HepG2 (cell line): ENCODE measurements around the gene QRSL1. TPM values are rescaled to one million over a fixed set of nuclear protein-coding genes. Genes with fewer than 3 reads are reported as not detected.

ENCODE experiments used
- ATAC-seq: fragments of 200-7000 bp; cut with Tn5 transposase; 3 replicates; pipeline ENCODE4 v1.9.1; 2020; ENCODE audit warnings: mild to moderate bottlenecking, moderate library complexity
- BruUV-seq: library from RNA; stranded (reverse); fragments of 400-500 nt; replicated peaks from 2 replicates; lab custom pipeline; 2021; lab: Mats Ljungman, UMichigan
- CTCF ChIA-PET: fragments of 300-600 bp; formaldehyde crosslinking; extraction: SDS; loops from one replicate; lab custom pipeline; 2021; ENCODE audit warnings: low total read pairs, inconsistent platforms, low intra/inter-chr PET ratio; lab: Yijun Ruan, JAX
- POLR2A ChIA-PET: fragments of 350-600 bp; sonication (Branson Sonifier 250); formaldehyde crosslinking; loops from one replicate; lab custom pipeline; 2020; ENCODE audit warnings: antibody characterized with exemption, inconsistent platforms; lab: Yijun Ruan, JAX
- DNase-seq: peaks from one replicate; pipeline ENCODE4 v3.0.0-alpha.2; 2015; ENCODE audit warnings: low spot score
- FAIRE-seq: peaks from 3 replicates; lab custom pipeline; 2011; peaks lifted over from hg19 to GRCh38; lab: Jason Lieb, UNC
- H2AFZ ChIP-seq: one replicate; pipeline ENCODE4 v1.6.1; 2011; ENCODE audit warnings: low read length, inconsistent platforms
- H3K27ac ChIP-seq: fragments of 300-600 bp; 3 replicates; pipeline ENCODE4 v1.8.0; 2011; ENCODE audit warnings: mixed run types, mild to moderate bottlenecking, mixed read lengths, low read length, inconsistent platforms; ENCODE audit not compliant: insufficient read depth; ENCODE audit errors: extremely low read length
- H3K27me3 ChIP-seq, 2 experiments: fragments of 200-600 bp in 1 of 2; 2 replicates in 1 of 2; 3 replicates in 1 of 2; pipeline versions ENCODE4 v1.6.0 to v1.8.0; 2011; ENCODE audit warnings: low read length in 2 of 2, mild to moderate bottlenecking in 2 of 2, moderate library complexity in 2 of 2, inconsistent platforms in 1 of 2; ENCODE audit not compliant: insufficient read depth in 2 of 2, control insufficient read depth in 1 of 2
- H3K36me3 ChIP-seq, 2 experiments: fragments of 200-600 bp in 1 of 2; replicated peaks in 1 of 2; 2 replicates in 1 of 2; 3 replicates in 1 of 2; pipeline versions ENCODE4 v1.5.1 to v1.8.0; 2011; ENCODE audit warnings: low read length in 2 of 2, inconsistent platforms in 1 of 2; ENCODE audit not compliant: insufficient read depth in 2 of 2, control insufficient read depth in 1 of 2
- H3K4me1 ChIP-seq: 2 replicates; pipeline ENCODE4 v1.5.1; 2012; ENCODE audit warnings: low read length, inconsistent platforms; ENCODE audit not compliant: insufficient read depth
- H3K4me2 ChIP-seq: 2 replicates; pipeline ENCODE4 v1.6.0; 2011; ENCODE audit warnings: low read depth, low read length, inconsistent platforms
- H3K4me3 ChIP-seq, 3 experiments: fragments of 200-600 bp in 1 of 3; sonication (generic), shearing (Covaris generic) in 1 of 3; replicated peaks in 1 of 3; 2 replicates each; pipeline ENCODE4 v1.5.1; 2011 to 2016; ENCODE audit warnings: low read length in 3 of 3, inconsistent platforms in 2 of 3, low read depth in 2 of 3, mild to moderate bottlenecking in 2 of 3, control low read depth in 1 of 3, mixed read lengths in 1 of 3; ENCODE audit not compliant: insufficient read depth in 1 of 3
- H3K79me2 ChIP-seq: one replicate; pipeline ENCODE4 v1.6.1; 2011; ENCODE audit warnings: low read length, inconsistent platforms; ENCODE audit not compliant: insufficient read depth
- H3K9ac ChIP-seq: 2 replicates; pipeline ENCODE4 v1.6.0; 2011; ENCODE audit warnings: mild to moderate bottlenecking, low read depth, low read length, inconsistent platforms; ENCODE audit not compliant: insufficient read depth
- H3K9me3 ChIP-seq: 2 replicates; pipeline ENCODE4 v1.5.1; 2012; ENCODE audit warnings: mild to moderate bottlenecking, low read length
- H4K20me1 ChIP-seq: 2 replicates; pipeline ENCODE4 v1.6.0; 2011; ENCODE audit warnings: inconsistent platforms, mild to moderate bottlenecking, low read length, moderate library complexity; ENCODE audit not compliant: insufficient read depth
- ARID5B ChIP-seq: IDR thresholded peaks from 2 replicates; pipeline ENCODE4 v1.4.0; 2020; ENCODE audit warnings: mild to moderate bottlenecking, missing genetic modification reagents
- FOXA3 ChIP-seq: IDR thresholded peaks from 2 replicates; pipeline ENCODE4 v1.6.1; 2016; ENCODE audit warnings: missing genetic modification reagents, missing compliant biosample characterization
- HNRNPK ChIP-seq: fragments of 200-400 bp; formaldehyde crosslinking; IDR thresholded peaks from 2 replicates; pipeline ENCODE4 v1.6.1; 2018; ENCODE audit warnings: low read length, low read depth, moderate library complexity, mild to moderate bottlenecking; ENCODE audit not compliant: poor library complexity, severe bottlenecking
- NFE2L2 ChIP-seq: fragments of 150-350 bp; IDR thresholded peaks from 2 replicates; pipeline ENCODE4 v1.6.1; 2014; ENCODE audit warnings: low read length
- PRPF4 ChIP-seq: fragments of 200-400 bp; formaldehyde crosslinking; IDR thresholded peaks from 2 replicates; pipeline ENCODE4 v1.6.1; 2016; ENCODE audit warnings: low read length, low read depth; ENCODE audit not compliant: poor library complexity, severe bottlenecking
- SAP130 ChIP-seq: IDR thresholded peaks from 2 replicates; pipeline ENCODE4 v1.6.1; 2016; ENCODE audit warnings: low read depth
- TFE3 ChIP-seq: IDR thresholded peaks from 2 replicates; pipeline ENCODE4 v1.6.1; 2016
- ZNF34 ChIP-seq: sonication (generic); formaldehyde crosslinking; IDR thresholded peaks from 2 replicates; pipeline ENCODE4 v1.4.0; 2020; ENCODE audit warnings: mild to moderate bottlenecking, missing genetic modification reagents, borderline replicate concordance
- ZNF362 ChIP-seq: sonication (generic); formaldehyde crosslinking; IDR thresholded peaks from 2 replicates; pipeline ENCODE4 v1.4.0; 2020; ENCODE audit warnings: missing genetic modification reagents, mild to moderate bottlenecking, borderline replicate concordance
- ZNF605 ChIP-seq: sonication (generic); formaldehyde crosslinking; IDR thresholded peaks from 2 replicates; pipeline ENCODE4 v1.8.0; 2022; ENCODE audit warnings: mild to moderate bottlenecking, missing genetic modification reagents
- WGBS: methylation state at CpG from one replicate; pipeline ENCODE4 v1.1.6; 2017; ENCODE audit warnings: low lambda C conversion rate; 5-methylcytosine and 5-hydroxymethylcytosine counted together
- in situ Hi-C: cut with HindIII; loops from 2 replicates; pipeline ENCODE4 v1.10.0; 2017; ENCODE audit warnings: low pct_unique_long_range_greater_than_20kb; ENCODE audit not compliant: extremely low pct_ligation_motif_present
- intact Hi-C: fragments of 100-400 bp; cut with micrococcal nuclease; formaldehyde crosslinking; loops from one replicate; pipeline ENCODE4 v1.10.0; 2022; ENCODE audit not compliant: unreplicated experiment
- polyA plus RNA-seq, 8 experiments: library from polyadenylated mRNA; depleted of rRNA in 3 of 8; stranded (reverse) in 7 of 8; unstranded in 1 of 8; fragments of >200 nt; fragmentation: Illumina TruSeq in 4 of 8; extraction: Trizol in 4 of 8; gene quantifications; 2 replicates each; pipeline versions ENCODE4 v1.2.1 to v1.2.3, GENCODE V29; 2011 to 2016; ENCODE audit warnings: low read depth in 4 of 8, missing spikeins in 1 of 8, mixed read lengths in 1 of 8; ENCODE audit not compliant: insufficient read depth in 1 of 8
- total RNA-seq, 5 experiments: library from RNA; depleted of rRNA; stranded (reverse); fragments of >200 nt; fragmentation: Illumina TruSeq; extraction: Trizol; gene quantifications; 2 replicates each; pipeline ENCODE4 v1.2.3, GENCODE V29; 2016; ENCODE audit warnings: low read depth in 1 of 5

The QRSL1 gene
- total and polyA plus RNA-seq, 2 of the 13 experiments (the other 11 are each of a cell fraction or from before 2014, with no cell fraction given), result 8.2 to 22.3 TPM

- Histone ChIP-seq H2AFZ (peak overlapping the region; percentile 64), H3K9me3 (peaks cover 16% of the 10 kb centered on the region), H3K4me2 (peak overlapping the region; percentile 73), H3K36me3 (no peaks in the 10 kb centered on the region), H3K4me3 (peak overlapping the region in 2 of 3 experiments; percentile 40 to 52; a peak in 1 of 6 replicates), H3K27me3 (no peaks in the 10 kb centered on the region), H4K20me1 (no peaks in the 10 kb centered on the region), H3K79me2 (no peaks in the 10 kb centered on the region), H3K4me1 (peaks cover 29% of the 10 kb centered on the region), H3K27ac (peak overlapping the region; percentile 79), H3K9ac (peak overlapping the region; percentile 66)
- 49% methylated on average over 4 of the region's 4 CpGs for WGBS
- CTCF ChIA-PET, result no interaction called here
- POLR2A ChIA-PET, result interaction anchor here (0.9 to 1.7 kb wide), 2 partner anchors 29 to 185 kb away, joined by 3 to 6 read pairs; no protein-coding TSS in a partner anchor
- in situ Hi-C loops (no loop called here), intact Hi-C loops (no loop called here)
- no TSS peak for BruUV-seq
- FAIRE-seq, result no peak
- ATAC-seq, result peak; percentile 65
- TF ChIP-seq NFE2L2 (no peak), ZNF362 (CRISPR knock-in tag) (0 out of 2 replicates have a peak, but pooled peaks have one; percentile 12)
- no peak for DNase-seq
Observed at GRCh38 chr6:106702046-106702445, 72.7 kb downstream of the QRSL1 start.

GRCh38 chr6:106702451-106703110, 73.2 kb downstream of the QRSL1 start:
- peak; percentile 83 for DNase-seq
- BruUV-seq, result TSS peak; percentile 97
- Histone ChIP-seq H3K36me3 (no peaks in the 10 kb centered on the region), H3K4me2 (peak overlapping the region; percentile 73), H3K9ac (peak overlapping the region; percentile 66), H3K9me3 (peaks cover 16% of the 10 kb centered on the region), H3K27me3 (no peaks in the 10 kb centered on the region), H3K79me2 (no peaks in the 10 kb centered on the region), H3K4me3 (peak overlapping the region; percentile 40 to 54 (median 52); a peak in 5 of 6 replicates), H3K27ac (peak overlapping the region; percentile 79), H2AFZ (peak overlapping the region; percentile 64), H4K20me1 (no peaks in the 10 kb centered on the region), H3K4me1 (peaks cover 29% of the 10 kb centered on the region)
- WGBS, result 5% methylated on average over 10 of the region's 10 CpGs
- POLR2A ChIA-PET, result interaction anchor here (1.7 kb wide), 1 partner anchor 29 kb away, joined by 6 read pairs; no protein-coding TSS in a partner anchor
- FAIRE-seq, result peak; percentile 87
- intact Hi-C loops (no loop called here), in situ Hi-C loops (no loop called here)
- CTCF ChIA-PET, result no interaction called here
- peak; percentile 96 for ATAC-seq
- 0 out of 2 replicates have a peak, but pooled peaks have one; percentile 36 for TF ChIP-seq ZNF34 (CRISPR knock-in tag)
- peak; percentile 84 for TF ChIP-seq FOXA3 (CRISPR knock-in tag)
- TF ChIP-seq HNRNPK, result no peak
- peak; percentile 74 for TF ChIP-seq SAP130 (CRISPR knock-in tag)
- no peak for TF ChIP-seq PRPF4
- peak; percentile 40; the same call in 1 of the 2 replicates for TF ChIP-seq TFE3 (CRISPR knock-in tag)
- peak; percentile 70; the same call in 1 of the 2 replicates for TF ChIP-seq ZNF605 (CRISPR knock-in tag)
- peak; percentile 83 for TF ChIP-seq ARID5B (CRISPR knock-in tag)
